GM19238 (cell line): ENCODE data around the gene RNF41.
"Not testable (repeated sequence)": the region's sequence is repeated elsewhere in the genome, so short reads cannot be mapped to it uniquely, and the experiment has no call there.

Experiments used
- DNase-seq: peaks from one replicate; pipeline ENCODE4 v3.0.0; 2011; ENCODE audit warnings: low spot score; ENCODE audit not compliant: insufficient read length

Gene RNF41

GRCh38 chr12:56221757-56222530, at the start of gene RNF41:
Gene RNF41 (minus strand): TSS chr12:56221922. CDS start chr12:56214047, 7,875 bp downstream.
- DNase-seq: peak; percentile 99

- DNase-seq: no peak
These were observed 49.3 kb upstream of the RNF41 start for GRCh38 chr12:56271031-56271430.

GRCh38 chr12:56267443-56268071, 45.8 kb upstream of the RNF41 start:
- DNase-seq: no peak

GRCh38 chr12:56266693-56267442, 45.1 kb upstream of the RNF41 start, which contains the start of gene COQ10A:
Gene COQ10A (plus strand): TSS chr12:56266942. CDS start chr12:56267119, 177 bp downstream.
- DNase-seq: peak; percentile 96

GRCh38 chr12:56266068-56266692, 44.5 kb upstream of the RNF41 start:
- DNase-seq: not testable (repeated sequence)

- not testable (repeated sequence) for DNase-seq
These were observed 41.2 kb upstream of the RNF41 start for GRCh38 chr12:56262955-56263354.

- no peak for DNase-seq
These were observed 39.9 kb upstream of the RNF41 start for GRCh38 chr12:56261503-56262232.

GRCh38 chr12:56260921-56261320, 39.2 kb upstream of the RNF41 start:
- DNase-seq: no peak

- DNase-seq: no peak
These were observed 38.7 kb upstream of the RNF41 start for GRCh38 chr12:56260380-56260779.

- no peak for DNase-seq
These were observed 37.1 kb upstream of the RNF41 start for GRCh38 chr12:56258820-56259183.

GRCh38 chr12:56258068-56258819, 36.5 kb upstream of the RNF41 start, which contains the start of gene ANKRD52:
Gene ANKRD52 (minus strand): TSS chr12:56258384. CDS start chr12:56258269, 115 bp downstream.
- peak; percentile 94 for DNase-seq

- no peak for DNase-seq
These were observed 35.9 kb upstream of the RNF41 start for GRCh38 chr12:56257491-56258067.

GRCh38 chr12:56257071-56257470, 35.3 kb upstream of the RNF41 start:
- DNase-seq: no peak

- no peak for DNase-seq
These were observed 34.7 kb upstream of the RNF41 start for GRCh38 chr12:56256326-56256960.

GRCh38 chr12:56255671-56256070, 33.9 kb upstream of the RNF41 start:
- no peak for DNase-seq

- no peak for DNase-seq
These were observed 31.4 kb upstream of the RNF41 start for GRCh38 chr12:56253091-56253490.

- DNase-seq: no peak
These were observed 30.9 kb upstream of the RNF41 start for GRCh38 chr12:56252649-56253048.

GRCh38 chr12:56248711-56249110, 27.0 kb upstream of the RNF41 start:
- DNase-seq: no peak

GRCh38 chr12:56247923-56248322, 26.2 kb upstream of the RNF41 start:
- DNase-seq: no peak
